ENCODE measurements around the gene PDE7B. TPM values are rescaled to one million over a fixed set of nuclear protein-coding genes. Genes with fewer than 3 reads are reported as not detected.

Gene PDE7B
- polyA plus RNA-seq, 1 of the 3 experiments (the other 2 are of a cell fraction) = 1.9 TPM

GRCh38 chr6:135938576-135939207, 87.2 kb downstream of the PDE7B start:
- peak; percentile 33 for DNase-seq
- no peaks in the 10 kb centered on the region for H3K27me3 ChIP-seq (ENCODE audit: insufficient read depth)
- H3K79me2 ChIP-seq (ENCODE audit: insufficient read depth) = no peaks in the 10 kb centered on the region; the same call in 1 of the 2 replicates
- 72% methylated on average over 7 of the region's 9 CpGs for WGBS (ENCODE audit: low lambda C conversion rate)
- peak overlapping the region; percentile 30 to 85 for H3K27ac ChIP-seq (ENCODE audit: low read depth in 2 of 2, low read length in 1 of 2)
- ChIA-PET POLR2A (no interaction called here), CTCF (interaction anchor here (0.5 to 2.4 kb wide), 19 partner anchors 12 to 433 kb away, joined by 3 to 15 read pairs (median 3); no protein-coding TSS in a partner anchor)
- no peak overlapping the region for H2AFZ ChIP-seq (ENCODE audit: low read depth)
- no peak overlapping the region for H3K4me2 ChIP-seq
- peaks cover 32% of the 10 kb centered on the region for H3F3A ChIP-seq (replicated peaks; ENCODE audit: insufficient read depth)
- H3K9me3 ChIP-seq = no peaks in the 10 kb centered on the region
- H4K20me1 ChIP-seq (ENCODE audit: insufficient read depth) = no peaks in the 10 kb centered on the region
- H3K36me3 ChIP-seq (replicated peaks in 1 of 2; ENCODE audit: control insufficient read depth in 1 of 2, insufficient read depth in 2 of 2, low read length in 1 of 2) = no peaks in the 10 kb centered on the region
- TF ChIP-seq SMC3 (IDR thresholded peaks at IDR 0.05; ENCODE audit: low read depth, low read length) (peak; percentile 39), RXRA (IDR thresholded peaks at IDR 0.05; ENCODE audit: borderline replicate concordance, low read depth) (no peak), RAD21 (IDR thresholded peaks at IDR 0.05; ENCODE audit: low read length) (peak; percentile 59), POLR2AphosphoS5 (IDR thresholded peaks at IDR 0.05; ENCODE audit: low read depth, low read length) (no peak)
- TF ChIP-seq, protein P1, sequence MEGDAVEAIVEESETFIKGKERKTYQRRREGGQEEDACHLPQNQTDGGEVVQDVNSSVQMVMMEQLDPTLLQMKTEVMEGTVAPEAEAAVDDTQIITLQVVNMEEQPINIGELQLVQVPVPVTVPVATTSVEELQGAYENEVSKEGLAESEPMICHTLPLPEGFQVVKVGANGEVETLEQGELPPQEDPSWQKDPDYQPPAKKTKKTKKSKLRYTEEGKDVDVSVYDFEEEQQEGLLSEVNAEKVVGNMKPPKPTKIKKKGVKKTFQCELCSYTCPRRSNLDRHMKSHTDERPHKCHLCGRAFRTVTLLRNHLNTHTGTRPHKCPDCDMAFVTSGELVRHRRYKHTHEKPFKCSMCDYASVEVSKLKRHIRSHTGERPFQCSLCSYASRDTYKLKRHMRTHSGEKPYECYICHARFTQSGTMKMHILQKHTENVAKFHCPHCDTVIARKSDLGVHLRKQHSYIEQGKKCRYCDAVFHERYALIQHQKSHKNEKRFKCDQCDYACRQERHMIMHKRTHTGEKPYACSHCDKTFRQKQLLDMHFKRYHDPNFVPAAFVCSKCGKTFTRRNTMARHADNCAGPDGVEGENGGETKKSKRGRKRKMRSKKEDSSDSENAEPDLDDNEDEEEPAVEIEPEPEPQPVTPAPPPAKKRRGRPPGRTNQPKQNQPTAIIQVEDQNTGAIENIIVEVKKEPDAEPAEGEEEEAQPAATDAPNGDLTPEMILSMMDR (IDR thresholded peaks at IDR 0.05) = peak; percentile 47
- no peaks in the 10 kb centered on the region for H3K9me2 ChIP-seq
- H3K4me1 ChIP-seq (ENCODE audit: control insufficient read depth in 1 of 2, insufficient read depth in 2 of 2, low read depth in 1 of 2, low read length in 1 of 2) = peaks cover 11 to 21% of the 10 kb centered on the region in 2 experiments
- H3K9ac ChIP-seq = no peak overlapping the region
- H3K4me3 ChIP-seq (ENCODE audit: low read depth in 2 of 2, low read length in 1 of 2) = no peak overlapping the region

DNA sequence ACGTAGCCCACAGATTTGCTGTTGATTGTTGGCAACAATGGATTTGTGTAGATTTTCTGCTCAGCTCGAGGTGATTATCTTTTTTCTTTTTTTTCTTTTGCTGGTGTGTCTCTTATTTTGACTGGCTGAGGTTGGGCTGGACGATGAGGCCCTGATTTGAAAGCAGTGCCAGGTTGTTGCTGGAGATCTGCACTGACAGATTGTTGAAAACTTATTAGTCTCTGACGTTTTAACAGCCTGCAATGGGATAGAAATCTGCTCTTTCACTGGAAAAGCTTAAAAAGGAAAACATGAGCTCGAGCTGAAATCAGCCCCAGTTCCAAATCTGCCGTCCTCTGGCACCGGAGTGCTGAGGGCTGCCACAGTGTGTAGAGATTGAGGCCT, 87.7 kb downstream of the PDE7B start:
- CTCF ChIA-PET = interaction anchor here (0.7 to 2.4 kb wide), 16 partner anchors 12 to 403 kb away, joined by 3 to 15 read pairs (median 4); no protein-coding TSS in a partner anchor
- Histone ChIP-seq H3K9ac (no peak overlapping the region), H3K4me2 (no peak overlapping the region), H3K4me3 (ENCODE audit: low read depth in 2 of 2, low read length in 1 of 2) (no peak overlapping the region), H4K20me1 (ENCODE audit: insufficient read depth) (no peaks in the 10 kb centered on the region), H3K27ac (ENCODE audit: low read depth in 2 of 2, low read length in 1 of 2) (peak overlapping the region; percentile 30 to 85; a peak in 3 of 4 replicates), H2AFZ (ENCODE audit: low read depth) (no peak overlapping the region), H3K9me2 (no peaks in the 10 kb centered on the region), H3F3A (replicated peaks; ENCODE audit: insufficient read depth) (peaks cover 30% of the 10 kb centered on the region), H3K9me3 (no peaks in the 10 kb centered on the region), H3K4me1 (ENCODE audit: control insufficient read depth in 1 of 2, insufficient read depth in 2 of 2, low read depth in 1 of 2, low read length in 1 of 2) (peaks cover 11 to 24% of the 10 kb centered on the region in 2 experiments), H3K79me2 (ENCODE audit: insufficient read depth) (no peaks in the 10 kb centered on the region; the same call in 1 of the 2 replicates), H3K27me3 (ENCODE audit: insufficient read depth) (no peaks in the 10 kb centered on the region), H3K36me3 (replicated peaks in 1 of 2; ENCODE audit: control insufficient read depth in 1 of 2, insufficient read depth in 2 of 2, low read length in 1 of 2) (no peaks in the 10 kb centered on the region)
- no peak for TF ChIP-seq GATA2 (CRISPR knock-in tag; IDR thresholded peaks at IDR 0.05)
- POLR2A ChIA-PET = no interaction called here
- WGBS (ENCODE audit: low lambda C conversion rate) = 71% methylated on average over 7 of the region's 7 CpGs
- no peak for DNase-seq

GRCh38 chr6:135940616-135941167, 89.2 kb downstream of the PDE7B start:
- H3K36me3 ChIP-seq (replicated peaks in 1 of 2; ENCODE audit: control insufficient read depth in 1 of 2, insufficient read depth in 2 of 2, low read length in 1 of 2) = no peaks in the 10 kb centered on the region
- H3K4me2 ChIP-seq = no peak overlapping the region
- H3K9me3 ChIP-seq = no peaks in the 10 kb centered on the region
- peaks cover 6 to 24% of the 10 kb centered on the region in 2 experiments for H3K4me1 ChIP-seq (ENCODE audit: control insufficient read depth in 1 of 2, insufficient read depth in 2 of 2, low read depth in 1 of 2, low read length in 1 of 2)
- H3K9ac ChIP-seq = no peak overlapping the region
- no peaks in the 10 kb centered on the region for H3K9me2 ChIP-seq
- TF ChIP-seq SIN3A (IDR thresholded peaks at IDR 0.05; ENCODE audit: borderline replicate concordance, low read depth, low read length) (no peak), MEF2A (IDR thresholded peaks at IDR 0.05; ENCODE audit: borderline replicate concordance, low read depth) (no peak), YY1 (IDR thresholded peaks at IDR 0.05; ENCODE audit: low read depth) (no peak), RXRA (IDR thresholded peaks at IDR 0.05; ENCODE audit: borderline replicate concordance, low read depth) (no peak), FOSL2 (IDR thresholded peaks at IDR 0.05; ENCODE audit: borderline replicate concordance, low read depth) (no peak), EP300 (IDR thresholded peaks at IDR 0.05; ENCODE audit: borderline replicate concordance in 1 of 2, low read depth in 1 of 2, low read length in 1 of 2) (no peak)
- POLR2A ChIA-PET = no interaction called here
- H3K27ac ChIP-seq (ENCODE audit: low read depth in 2 of 2, low read length in 1 of 2) = no peak overlapping the region
- no peak overlapping the region for H3K4me3 ChIP-seq (ENCODE audit: low read depth in 2 of 2, low read length in 1 of 2)
- no peak for DNase-seq
- WGBS (ENCODE audit: low lambda C conversion rate) = 65% methylated on average over 5 of the region's 5 CpGs
- H3K79me2 ChIP-seq (ENCODE audit: insufficient read depth) = no peaks in the 10 kb centered on the region; the same call in 1 of the 2 replicates
- no peaks in the 10 kb centered on the region for H3K27me3 ChIP-seq (ENCODE audit: insufficient read depth)
- H3F3A ChIP-seq (replicated peaks; ENCODE audit: insufficient read depth) = peaks cover 23% of the 10 kb centered on the region
- no peak overlapping the region for H2AFZ ChIP-seq (ENCODE audit: low read depth)
- CTCF ChIA-PET = no interaction called here
- H4K20me1 ChIP-seq (ENCODE audit: insufficient read depth) = no peaks in the 10 kb centered on the region

Data from SK-N-SH (cell line).